SH-SY5Y (cell line): Measurements from ENCODE around the gene HTRA3.

Experiments
- GATA2 ChIP-seq: IDR thresholded peaks from 2 replicates; pipeline ENCODE4 v1.6.1; 2011; ENCODE audit warnings: mild to moderate bottlenecking, low read depth, low read length
- GATA3 ChIP-seq: IDR thresholded peaks from 2 replicates; pipeline ENCODE4 v1.6.1; 2011; ENCODE audit warnings: low read depth, mild to moderate bottlenecking, low read length, moderate library complexity

DNA sequence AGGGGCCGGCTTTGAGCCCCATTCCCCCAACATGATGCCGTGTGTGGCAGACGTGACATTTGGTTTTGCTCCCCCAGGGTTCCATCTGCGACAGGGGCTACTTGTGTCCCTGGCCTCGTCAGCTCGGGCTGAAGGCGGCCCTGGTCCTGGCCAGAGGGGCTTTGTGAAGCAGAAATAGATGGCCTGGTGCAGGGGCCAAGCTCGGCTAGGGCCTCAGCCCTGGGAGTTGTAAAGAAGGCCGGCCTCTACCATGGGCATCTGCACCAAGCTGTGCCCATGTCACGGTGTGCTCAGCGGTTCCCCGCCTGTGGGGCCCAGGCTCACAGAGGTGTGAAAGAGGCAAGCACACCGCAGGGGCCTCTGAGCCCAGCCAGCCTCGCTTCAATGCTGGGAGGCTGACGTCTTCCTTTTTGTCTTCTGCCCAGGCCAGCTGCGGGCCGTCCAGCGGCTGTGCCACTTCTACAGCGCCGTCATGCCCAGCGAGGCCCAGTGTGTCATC lies 38.0 kb upstream of the HTRA3 start:
- no peak for TF ChIP-seq GATA2
- TF ChIP-seq GATA3, result no peak
